SU-DHL-6 (cell line): ENCODE results near the gene TBC1D5.

Experiments used
- H2AFZ ChIP-seq: fragments of 200-600 bp; sonication (generic); 2 replicates; pipeline ENCODE4 v1.6.1; 2014; ENCODE audit warnings: low read depth, mild to moderate bottlenecking, moderate library complexity, mixed read lengths, antibody characterized with exemption, low read length; ENCODE audit not compliant: severe bottlenecking
- H3F3A ChIP-seq: fragments of 200-600 bp; shearing (Covaris generic); 2 replicates; pipeline ENCODE4 v1.6.0; 2016; ENCODE audit warnings: antibody characterized with exemption, mild to moderate bottlenecking; ENCODE audit not compliant: insufficient read depth
- H3K27ac ChIP-seq: fragments of 200-600 bp; sonication (generic); 2 replicates; pipeline ENCODE4 v1.5.1; 2016; ENCODE audit warnings: low read depth, mild to moderate bottlenecking, low read length, moderate library complexity, mixed read lengths
- H3K27me3 ChIP-seq: fragments of 200-600 bp; sonication (generic), shearing (Covaris generic); 2 replicates; pipeline ENCODE4 v1.6.0; 2014; ENCODE audit warnings: mild to moderate bottlenecking, low read length
- H3K36me3 ChIP-seq: fragments of 200-600 bp; sonication (generic); 2 replicates; pipeline ENCODE4 v1.6.1; 2014; ENCODE audit warnings: mild to moderate bottlenecking, low read length, mixed read lengths
- H3K4me2 ChIP-seq: fragments of 300-600, 200-600 bp; shearing (Covaris generic), sonication (generic); 2 replicates; pipeline ENCODE4 v1.6.0; 2014; ENCODE audit warnings: low read length, low read depth, mild to moderate bottlenecking; ENCODE audit not compliant: poor library complexity, severe bottlenecking
- H3K4me3 ChIP-seq: fragments of 200-600 bp; sonication (generic); 2 replicates; pipeline ENCODE4 v1.5.1; 2014; ENCODE audit warnings: antibody characterized with exemption, low read length, mild to moderate bottlenecking, mixed read lengths; ENCODE audit not compliant: insufficient read depth, poor library complexity, severe bottlenecking
- H3K79me2 ChIP-seq: fragments of 200-600 bp; sonication (generic); 2 replicates; pipeline ENCODE4 v1.6.1; 2014; ENCODE audit warnings: mild to moderate bottlenecking, low read length, moderate library complexity; ENCODE audit not compliant: insufficient read depth
- H3K9ac ChIP-seq: fragments of 200-600 bp; sonication (generic); 2 replicates; pipeline ENCODE4 v1.7.0; 2014; ENCODE audit warnings: mild to moderate bottlenecking, low read length
- H3K9me2 ChIP-seq: fragments of 200-600 bp; sonication (generic); replicated peaks from 2 replicates; pipeline ENCODE4 v1.6.1; 2014; ENCODE audit warnings: low read length; ENCODE audit not compliant: insufficient read depth
- H3K9me3 ChIP-seq: fragments of 200-600 bp; sonication (generic); 2 replicates; pipeline ENCODE4 v1.6.1; 2014; ENCODE audit warnings: low read length, mixed read lengths; ENCODE audit not compliant: insufficient read depth
- H4K20me1 ChIP-seq: fragments of 200-600 bp; sonication (generic); 2 replicates; pipeline ENCODE4 v1.6.1; 2014; ENCODE audit warnings: low read depth, mild to moderate bottlenecking, antibody characterized with exemption, low read length, moderate library complexity, mixed read lengths
- EZH2phosphoT487 ChIP-seq: fragments of 200-600 bp; sonication (generic), shearing (Covaris generic); conservative IDR thresholded peaks from 2 replicates; pipeline ENCODE4 v1.6.1; 2018; ENCODE audit warnings: mild to moderate bottlenecking, antibody characterized with exemption, low read length, moderate library complexity, mixed read lengths
- TF ChIP-seq, protein P1 (sequence below): fragments of 200-600 bp; sonication (generic); IDR thresholded peaks from one replicate; pipeline ENCODE4 v1.5.1; 2017; ENCODE audit warnings: antibody characterized with exemption, mild to moderate bottlenecking, low read length, moderate library complexity; ENCODE audit not compliant: insufficient read depth, poor library complexity, severe bottlenecking

Gene TBC1D5

DNA sequence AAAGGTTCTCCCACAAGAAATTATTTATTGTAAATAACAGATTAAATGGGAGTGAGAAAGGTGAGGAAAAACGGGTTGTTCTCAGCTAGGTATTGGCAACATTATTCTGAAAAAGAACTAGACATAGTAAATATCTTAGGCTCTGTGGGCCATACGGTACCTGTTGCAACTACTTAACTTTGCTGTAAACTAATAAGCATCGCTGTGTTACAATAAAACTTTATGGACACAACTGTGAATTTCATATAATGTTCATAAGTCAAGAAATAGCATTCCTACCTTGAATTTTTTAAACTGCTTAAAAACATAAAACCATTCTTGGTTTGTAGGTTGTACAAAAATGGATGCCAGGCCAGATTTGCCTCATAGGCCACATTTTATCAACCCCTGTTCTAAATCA, 183.9 kb downstream of the TBC1D5 start:
- H3K9me3 ChIP-seq, result no peaks in the 10 kb centered on the region
- H3K79me2 ChIP-seq, result no peaks in the 10 kb centered on the region
- no peaks in the 10 kb centered on the region for H3K36me3 ChIP-seq
- no peak overlapping the region for H2AFZ ChIP-seq
- no peaks in the 10 kb centered on the region for H3F3A ChIP-seq
- no peaks in the 10 kb centered on the region for H4K20me1 ChIP-seq
- H3K27ac ChIP-seq, result no peak overlapping the region
- TF ChIP-seq, protein P1, sequence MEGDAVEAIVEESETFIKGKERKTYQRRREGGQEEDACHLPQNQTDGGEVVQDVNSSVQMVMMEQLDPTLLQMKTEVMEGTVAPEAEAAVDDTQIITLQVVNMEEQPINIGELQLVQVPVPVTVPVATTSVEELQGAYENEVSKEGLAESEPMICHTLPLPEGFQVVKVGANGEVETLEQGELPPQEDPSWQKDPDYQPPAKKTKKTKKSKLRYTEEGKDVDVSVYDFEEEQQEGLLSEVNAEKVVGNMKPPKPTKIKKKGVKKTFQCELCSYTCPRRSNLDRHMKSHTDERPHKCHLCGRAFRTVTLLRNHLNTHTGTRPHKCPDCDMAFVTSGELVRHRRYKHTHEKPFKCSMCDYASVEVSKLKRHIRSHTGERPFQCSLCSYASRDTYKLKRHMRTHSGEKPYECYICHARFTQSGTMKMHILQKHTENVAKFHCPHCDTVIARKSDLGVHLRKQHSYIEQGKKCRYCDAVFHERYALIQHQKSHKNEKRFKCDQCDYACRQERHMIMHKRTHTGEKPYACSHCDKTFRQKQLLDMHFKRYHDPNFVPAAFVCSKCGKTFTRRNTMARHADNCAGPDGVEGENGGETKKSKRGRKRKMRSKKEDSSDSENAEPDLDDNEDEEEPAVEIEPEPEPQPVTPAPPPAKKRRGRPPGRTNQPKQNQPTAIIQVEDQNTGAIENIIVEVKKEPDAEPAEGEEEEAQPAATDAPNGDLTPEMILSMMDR, result no peak
- H3K9me2 ChIP-seq, result no peaks in the 10 kb centered on the region
- H3K9ac ChIP-seq, result no peak overlapping the region
- no peak overlapping the region for H3K4me2 ChIP-seq
- no peaks in the 10 kb centered on the region for H3K27me3 ChIP-seq
- no peak overlapping the region for H3K4me3 ChIP-seq

DNA sequence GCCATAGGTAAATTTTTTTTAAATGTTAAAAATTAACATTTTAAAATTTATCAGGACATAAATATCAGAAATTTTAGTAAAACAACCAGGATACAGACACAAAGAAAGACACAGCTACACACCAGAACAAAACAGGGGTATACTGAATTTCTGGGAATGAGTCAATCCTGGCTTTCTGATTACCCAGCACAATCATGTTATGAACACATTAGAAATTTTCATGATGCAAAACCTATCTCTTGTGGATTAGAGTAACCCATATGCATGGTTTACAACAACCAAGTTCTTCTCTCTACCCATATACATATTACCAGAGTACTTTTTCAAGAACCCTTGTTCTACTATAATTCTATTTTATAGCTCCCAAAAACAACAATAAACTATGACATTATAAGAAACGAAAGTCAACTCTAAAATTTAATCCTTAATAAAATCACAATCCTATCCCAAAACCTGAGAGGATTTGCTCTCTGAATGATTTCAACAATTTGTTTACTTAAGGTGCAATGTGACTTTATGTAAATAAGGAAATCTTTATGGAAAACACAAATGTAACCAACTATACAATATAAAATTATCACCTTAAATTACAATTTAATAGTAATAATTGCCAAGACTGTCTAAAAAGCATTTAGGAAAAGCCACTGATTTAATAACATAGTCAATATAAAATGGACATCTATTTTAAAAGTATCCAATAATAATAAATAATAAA, 184.5 kb downstream of the TBC1D5 start:
- H2AFZ ChIP-seq, result no peak overlapping the region
- H3K27me3 ChIP-seq, result no peaks in the 10 kb centered on the region

DNA sequence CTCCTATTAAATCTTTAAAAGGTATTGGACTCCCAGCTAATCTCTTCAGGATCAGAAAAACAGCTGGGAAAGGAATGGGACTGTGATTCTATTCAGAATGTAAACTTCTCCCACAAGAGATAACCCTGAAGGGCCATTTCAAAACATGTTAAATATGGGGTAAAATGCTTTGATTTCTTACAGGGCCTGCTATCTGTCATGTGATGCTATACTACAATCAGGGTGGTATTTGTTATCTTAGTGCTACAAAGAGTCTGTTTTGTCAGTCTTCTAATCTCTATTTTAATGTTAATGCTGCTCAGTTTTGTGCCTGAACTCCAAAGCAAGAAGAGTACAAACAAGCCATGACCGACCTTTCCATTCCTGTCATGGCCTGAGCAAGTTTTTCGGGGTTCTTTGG, 186.9 kb downstream of the TBC1D5 start:
- Histone ChIP-seq H3K4me3 (no peak overlapping the region), H3K27me3 (no peaks in the 10 kb centered on the region), H3F3A (peaks cover 3% of the 10 kb centered on the region; the same call in 1 of the 2 replicates), H3K79me2 (0 out of 2 replicates have a peak, but pooled peaks cover 4% of the 10 kb centered on the region), H2AFZ (no peak overlapping the region), H4K20me1 (no peaks in the 10 kb centered on the region), H3K9me3 (no peaks in the 10 kb centered on the region), H3K4me2 (no peak overlapping the region), H3K36me3 (no peaks in the 10 kb centered on the region), H3K9ac (no peak overlapping the region), H3K9me2 (no peaks in the 10 kb centered on the region), H3K27ac (no peak overlapping the region)
- TF ChIP-seq, protein P1, result no peak
- TF ChIP-seq EZH2phosphoT487, result no peak

More for the DNA sequence above, 184.5 kb downstream of the TBC1D5 start:
- no peak overlapping the region for H3K4me3 ChIP-seq
- H3K27ac ChIP-seq, result no peak overlapping the region
- H3K36me3 ChIP-seq, result no peaks in the 10 kb centered on the region
- H3K9ac ChIP-seq, result no peak overlapping the region
- no peaks in the 10 kb centered on the region for H4K20me1 ChIP-seq
- H3K79me2 ChIP-seq, result no peaks in the 10 kb centered on the region
- no peaks in the 10 kb centered on the region for H3F3A ChIP-seq
- TF ChIP-seq, protein P1, result no peak
- TF ChIP-seq EZH2phosphoT487, result no peak
- no peak overlapping the region for H3K4me2 ChIP-seq
- no peaks in the 10 kb centered on the region for H3K9me2 ChIP-seq
- no peaks in the 10 kb centered on the region for H3K9me3 ChIP-seq
